Activated CD8-positive, alpha-beta memory T cell treated with anti-CD3 and anti-CD28 coated beads, Interleukin-2, amount 50 U/mL, for 1 hour (primary cell): ENCODE results near the gene SHB.
"Not testable (repeated sequence)": the region's sequence is repeated elsewhere in the genome, so short reads cannot be mapped to it uniquely, and the experiment has no call there.

Source experiments
- DNase-seq: peaks from one replicate; pipeline ENCODE4 v3.0.0-alpha.2; 2020; ENCODE audit errors: extremely low read depth

Gene SHB

DNA sequence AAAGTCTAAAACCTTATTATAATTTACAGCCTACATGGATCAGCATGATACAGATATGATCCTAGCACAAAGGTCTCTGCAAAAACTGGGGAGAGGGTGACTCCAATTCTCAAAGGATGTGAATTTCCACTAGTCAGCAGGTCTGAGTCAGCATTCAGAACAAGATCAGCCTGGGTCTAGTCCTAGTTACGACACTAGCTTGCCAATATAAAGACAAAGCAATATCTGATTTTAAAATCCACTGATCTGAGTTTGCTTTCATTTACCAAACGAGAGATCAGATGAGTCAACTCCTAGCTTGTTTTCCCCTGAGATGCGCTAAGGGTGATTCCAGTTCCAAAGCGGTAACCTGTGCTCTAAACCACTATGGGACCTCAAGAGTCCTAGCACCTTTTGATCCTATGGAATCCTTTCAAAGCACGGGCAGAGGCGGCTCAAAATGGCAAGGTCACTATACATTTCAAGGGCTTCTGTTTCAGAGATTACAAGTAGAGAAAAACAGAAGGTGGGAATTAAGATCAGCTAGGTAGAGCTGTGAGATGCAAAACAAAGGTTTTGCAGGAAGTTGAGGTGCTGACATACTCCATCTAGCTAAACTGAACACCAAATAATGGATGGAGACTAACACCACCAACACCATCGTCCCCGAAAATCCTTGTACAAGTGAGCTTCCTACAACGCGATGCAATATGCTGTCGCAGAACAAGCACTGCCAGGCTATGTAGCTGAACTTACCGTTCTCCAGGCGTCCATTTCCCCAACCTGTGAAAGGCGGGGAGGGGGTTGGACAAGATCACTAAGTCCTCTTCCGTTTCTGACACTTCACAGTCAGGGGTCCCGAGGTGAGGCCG lies 166.0 kb downstream of the SHB start:
- DNase-seq: no peak

DNA sequence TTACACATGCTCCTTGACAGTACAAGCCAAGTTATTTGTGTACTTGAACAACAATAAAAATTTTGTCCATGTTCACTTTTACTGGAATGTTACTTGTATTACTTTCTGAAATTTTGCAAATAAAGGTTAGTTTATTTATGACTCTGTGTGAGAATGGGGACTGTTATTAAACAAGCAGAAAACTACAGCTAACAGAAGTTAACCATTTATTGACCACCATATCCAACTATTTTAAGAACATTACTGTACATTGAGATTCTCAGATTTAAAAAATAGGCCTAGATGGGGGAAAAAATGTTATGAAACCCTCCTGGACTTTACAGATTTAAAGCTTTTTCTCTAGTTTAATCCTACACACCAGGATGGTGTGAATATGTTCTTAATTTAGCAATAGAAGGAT lies 166.9 kb downstream of the SHB start:
- DNase-seq: no peak

- DNase-seq: no peak
These were observed 170.0 kb downstream of the SHB start for GRCh38 chr9:37899041-37899440.

DNA sequence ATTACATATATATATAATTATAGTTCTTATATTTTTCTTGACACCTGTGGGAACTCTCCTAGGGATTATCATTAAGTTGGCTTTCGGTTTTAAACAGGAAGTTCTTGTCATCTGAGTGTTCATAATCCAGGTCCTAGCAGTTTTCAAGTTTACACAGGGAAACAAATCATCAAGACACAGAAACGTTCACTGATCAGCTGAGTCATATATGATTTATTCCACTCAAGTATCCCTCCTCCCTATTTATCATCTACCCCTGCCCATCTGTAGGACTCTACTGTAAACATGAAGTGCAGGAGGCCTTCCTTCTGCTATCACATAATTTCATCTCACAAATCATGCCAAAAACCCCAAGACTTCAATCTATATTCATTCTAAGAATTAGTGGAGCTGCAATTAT lies 171.4 kb downstream of the SHB start:
- no peak for DNase-seq

GRCh38 chr9:37892063-37892462 lies 177.0 kb downstream of the SHB start:
- no peak for DNase-seq

- not testable (repeated sequence) for DNase-seq
These were observed 178.0 kb downstream of the SHB start for GRCh38 chr9:37891042-37891441.

- no peak for DNase-seq
These were observed 179.5 kb downstream of the SHB start for GRCh38 chr9:37889536-37889935.

- not testable (repeated sequence) for DNase-seq
These were observed 180.9 kb downstream of the SHB start for GRCh38 chr9:37887977-37888583.

GRCh38 chr9:37880916-37881479 lies 188.0 kb downstream of the SHB start:
- DNase-seq: no peak

- DNase-seq: no peak
These were observed 192.7 kb downstream of the SHB start for GRCh38 chr9:37876376-37876775.

GRCh38 chr9:37873955-37874354 lies 195.1 kb downstream of the SHB start:
- no peak for DNase-seq

DNA sequence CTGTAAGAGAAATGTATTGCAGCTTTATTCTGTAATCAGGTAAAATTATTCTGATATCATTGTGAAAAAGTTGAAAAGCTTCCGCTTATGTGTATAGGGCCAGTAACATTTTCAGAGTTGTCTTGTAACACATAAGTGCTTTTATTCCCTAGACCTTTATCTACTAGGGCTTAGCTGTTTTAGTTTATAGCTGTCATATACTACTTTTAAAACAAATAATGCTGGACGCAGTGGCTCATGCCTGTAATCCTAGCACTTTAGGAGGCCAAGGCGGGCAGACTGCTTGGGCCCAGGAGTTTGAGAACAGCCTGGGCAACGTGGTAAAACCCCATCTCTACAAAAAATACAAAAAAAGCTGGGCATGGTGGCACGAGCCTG lies 198.2 kb downstream of the SHB start:
- no peak for DNase-seq

DNA sequence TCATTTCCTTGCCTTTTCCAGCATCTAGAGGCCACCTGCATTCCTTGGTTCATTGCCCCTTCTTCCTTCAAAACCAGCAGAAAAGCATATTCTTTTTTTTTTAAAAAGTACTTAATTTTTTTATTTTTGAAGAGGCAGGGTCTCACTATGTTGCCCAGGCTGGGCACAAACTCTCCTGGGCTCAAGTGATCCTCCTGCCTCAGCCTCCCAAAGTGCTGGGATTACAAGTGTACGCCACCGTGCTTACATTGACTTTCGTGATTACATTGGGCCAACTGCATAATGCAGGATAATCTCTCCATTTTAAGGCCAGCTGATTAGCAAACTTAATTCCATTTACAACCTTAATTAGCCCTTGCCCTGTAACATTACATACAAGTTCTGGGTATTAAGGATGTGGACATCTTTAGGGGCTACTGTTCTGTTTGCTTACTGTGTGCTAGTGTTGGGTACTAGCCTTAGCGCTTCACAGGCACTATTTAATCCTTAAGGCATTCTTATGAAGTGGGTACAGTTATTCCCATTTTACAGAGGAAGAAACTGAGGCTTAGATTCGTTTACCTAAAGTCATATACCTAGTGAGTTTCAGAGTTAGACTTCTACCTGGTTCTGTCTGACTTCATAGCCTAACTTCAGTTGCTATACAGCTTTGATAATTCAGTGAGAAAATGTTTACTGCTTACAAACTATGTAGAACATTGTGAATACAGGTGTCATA lies 198.8 kb downstream of the SHB start:
- DNase-seq: no peak
